ENCODE measurements around the gene PHYKPL. TPM values are rescaled to one million over a fixed set of nuclear protein-coding genes. Genes with fewer than 3 reads are reported as not detected.
A peak's percentile ranks its signal among the peaks of the same experiment; 100 is the strongest.

Gene PHYKPL
- total and polyA plus RNA-seq, 7 experiments from 2014 or later, result 38.8 to 265 (median 143) TPM

- POLR2A ChIA-PET, result interaction anchor here (1.1 to 3.8 kb wide), 5 partner anchors 9 to 15 kb away, joined by 3 to 11 read pairs (median 11); partner anchors contain the start of gene HNRNPAB
- no peaks in the 10 kb centered on the region for H3K9me3 Mint-ChIP-seq
- H3K4me1 Mint-ChIP-seq, result peaks cover 6 to 22% (median 13%) of the 10 kb centered on the region in 7 donors
- no peaks in the 10 kb centered on the region for H3K4me1 ChIP-seq (ENCODE audit: control insufficient read depth in 2 of 2, insufficient read depth in 2 of 2, low read length in 2 of 2)
- intact Hi-C loops (cut with micrococcal nuclease), result no loop called here
- no peak for ATAC-seq
- H3K36me3 ChIP-seq (ENCODE audit: control insufficient read depth in 2 of 3, insufficient read depth in 3 of 3, low read length in 3 of 3), result peaks cover 5 to 61% (median 19%) of the 10 kb centered on the region in 3 experiments
- H3K27me3 ChIP-seq (ENCODE audit: control insufficient read depth in 2 of 2, insufficient read depth in 2 of 2, low read length in 2 of 2), result no peaks in the 10 kb centered on the region
- H3K4me3 ChIP-seq (ENCODE audit: low read length), result no peak overlapping the region
- H3K27me3 Mint-ChIP-seq, result no peaks in the 10 kb centered on the region
- no peaks in the 10 kb centered on the region for H3K9me3 ChIP-seq (ENCODE audit: control insufficient read depth in 2 of 3, low read length in 3 of 3)
- DNase-seq, result no peak
- peaks cover 5 to 44% (median 12%) of the 10 kb centered on the region in 5 donors for H3K36me3 Mint-ChIP-seq
- peak overlapping the region in 4 of 9 donors; percentile 14 to 71 (median 50) for H3K27ac Mint-ChIP-seq
- H3K4me3 Mint-ChIP-seq, result no peak overlapping the region
- peak overlapping the region; percentile 37 for H3K27ac ChIP-seq (ENCODE audit: low read depth, low read length)
- CTCF ChIA-PET, result interaction anchor here (0.6 to 1.5 kb wide), 2 partner anchors 10 to 19 kb away, joined by 3 read pairs; no protein-coding TSS in a partner anchor
These were observed 17.2 kb downstream of the PHYKPL start for GRCh38 chr5:178215280-178216002.

GRCh38 chr5:178214160-178214803, 18.3 kb downstream of the PHYKPL start:
- no peak overlapping the region for H3K27ac ChIP-seq (ENCODE audit: low read depth, low read length)

GRCh38 chr5:178213748-178214151, 18.9 kb downstream of the PHYKPL start:
- intact Hi-C loops (cut with micrococcal nuclease), result no loop called here
- POLR2A ChIA-PET, result interaction anchor here (3.1 to 3.8 kb wide), 2 partner anchors 9 to 14 kb away, joined by 11 read pairs; partner anchors contain the start of gene HNRNPAB

More at GRCh38 chr5:178214160-178214803, 18.3 kb downstream of the PHYKPL start:
- Mint-ChIP-seq H3K9me3 (no peaks in the 10 kb centered on the region), H3K27me3 (no peaks in the 10 kb centered on the region), H3K4me3 (no peak overlapping the region), H3K27ac (peak overlapping the region in 4 of 9 donors; percentile 30 to 63 (median 49)), H3K36me3 (peaks cover 5 to 47% (median 12%) of the 10 kb centered on the region in 5 donors), H3K4me1 (peaks cover 10 to 32% (median 12%) of the 10 kb centered on the region in 7 donors)
- H3K4me1 ChIP-seq (ENCODE audit: control insufficient read depth in 2 of 2, insufficient read depth in 2 of 2, low read length in 2 of 2), result no peaks in the 10 kb centered on the region
- intact Hi-C loops (cut with micrococcal nuclease), result no loop called here
- POLR2A ChIA-PET, result interaction anchor here (2.3 to 3.8 kb wide), 3 partner anchors 8 to 14 kb away, joined by 11 read pairs; partner anchors contain the start of gene HNRNPAB
- ATAC-seq, result no peak
- DNase-seq, result no peak
- no peak overlapping the region for H3K4me3 ChIP-seq (ENCODE audit: low read length)
- CTCF ChIA-PET, result interaction anchor here (1.1 kb wide), 1 partner anchor 21 kb away, joined by 3 read pairs; no protein-coding TSS in a partner anchor
- no peaks in the 10 kb centered on the region for H3K9me3 ChIP-seq (ENCODE audit: control insufficient read depth in 2 of 3, low read length in 3 of 3)
- H3K27me3 ChIP-seq (ENCODE audit: control insufficient read depth in 2 of 2, insufficient read depth in 2 of 2, low read length in 2 of 2), result no peaks in the 10 kb centered on the region
- H3K36me3 ChIP-seq (ENCODE audit: control insufficient read depth in 2 of 3, insufficient read depth in 3 of 3, low read length in 3 of 3), result peaks cover 12 to 70% (median 20%) of the 10 kb centered on the region in 3 experiments

GRCh38 chr5:178213003-178213461, 19.6 kb downstream of the PHYKPL start:
- ChIA-PET CTCF (interaction anchor here (1.1 kb wide), 1 partner anchor 22 kb away, joined by 3 read pairs; no protein-coding TSS in a partner anchor), POLR2A (interaction anchor here (0.5 to 3.8 kb wide), 4 partner anchors 9 to 707 kb away, joined by 5 to 11 read pairs (median 9); partner anchors contain the start of gene HNRNPAB)
- no peaks in the 10 kb centered on the region for H3K27me3 ChIP-seq (ENCODE audit: control insufficient read depth in 2 of 2, insufficient read depth in 2 of 2, low read length in 2 of 2)
- Mint-ChIP-seq H3K27ac (peak overlapping the region in 4 of 9 donors; percentile 18 to 36 (median 28)), H3K4me3 (no peak overlapping the region), H3K27me3 (no peaks in the 10 kb centered on the region), H3K9me3 (no peaks in the 10 kb centered on the region), H3K4me1 (peaks cover 8 to 42% (median 17%) of the 10 kb centered on the region in 7 donors), H3K36me3 (peaks cover 5 to 43% (median 12%) of the 10 kb centered on the region in 5 donors)
- DNase-seq, result no peak
- no peaks in the 10 kb centered on the region for H3K9me3 ChIP-seq (ENCODE audit: control insufficient read depth in 2 of 3, low read length in 3 of 3)
- H3K36me3 ChIP-seq (ENCODE audit: control insufficient read depth in 2 of 3, insufficient read depth in 3 of 3, low read length in 3 of 3), result peaks cover 21 to 81% (median 32%) of the 10 kb centered on the region in 3 experiments
- no peak overlapping the region for H3K27ac ChIP-seq (ENCODE audit: low read depth, low read length)
- H3K4me3 ChIP-seq (ENCODE audit: low read length), result no peak overlapping the region
- intact Hi-C loops (cut with micrococcal nuclease), result no loop called here
- no peak for ATAC-seq
- H3K4me1 ChIP-seq (ENCODE audit: control insufficient read depth in 2 of 2, insufficient read depth in 2 of 2, low read length in 2 of 2), result peaks cover 0 to 2% of the 10 kb centered on the region in 2 donors

More at GRCh38 chr5:178213748-178214151, 18.9 kb downstream of the PHYKPL start:
- H3K27me3 ChIP-seq (ENCODE audit: control insufficient read depth in 2 of 2, insufficient read depth in 2 of 2, low read length in 2 of 2), result no peaks in the 10 kb centered on the region
- Mint-ChIP-seq H3K9me3 (no peaks in the 10 kb centered on the region), H3K4me1 (peaks cover 9 to 37% (median 15%) of the 10 kb centered on the region in 7 donors), H3K27ac (peak overlapping the region in 5 of 9 donors; percentile 25 to 63 (median 46)), H3K27me3 (no peaks in the 10 kb centered on the region), H3K36me3 (peaks cover 5 to 47% (median 12%) of the 10 kb centered on the region in 5 donors), H3K4me3 (no peak overlapping the region)
- DNase-seq (no peak), ATAC-seq (no peak)
- peaks cover 18 to 75% (median 25%) of the 10 kb centered on the region in 3 experiments for H3K36me3 ChIP-seq (ENCODE audit: control insufficient read depth in 2 of 3, insufficient read depth in 3 of 3, low read length in 3 of 3)
- no peak overlapping the region for H3K27ac ChIP-seq (ENCODE audit: low read depth, low read length)
- H3K4me1 ChIP-seq (ENCODE audit: control insufficient read depth in 2 of 2, insufficient read depth in 2 of 2, low read length in 2 of 2), result no peaks in the 10 kb centered on the region
- no peak overlapping the region for H3K4me3 ChIP-seq (ENCODE audit: low read length)
- no peaks in the 10 kb centered on the region for H3K9me3 ChIP-seq (ENCODE audit: control insufficient read depth in 2 of 3, low read length in 3 of 3)
- CTCF ChIA-PET, result interaction anchor here (1.1 kb wide), 1 partner anchor 21 kb away, joined by 3 read pairs; no protein-coding TSS in a partner anchor

GRCh38 chr5:178212241-178213002, 20.2 kb downstream of the PHYKPL start:
- CTCF ChIA-PET, result no interaction called here
- Histone ChIP-seq H3K27ac (ENCODE audit: low read depth, low read length) (no peak overlapping the region), H3K27me3 (ENCODE audit: control insufficient read depth in 2 of 2, insufficient read depth in 2 of 2, low read length in 2 of 2) (no peaks in the 10 kb centered on the region), H3K36me3 (ENCODE audit: control insufficient read depth in 2 of 3, insufficient read depth in 3 of 3, low read length in 3 of 3) (peaks cover 26 to 87% (median 38%) of the 10 kb centered on the region in 3 experiments), H3K9me3 (ENCODE audit: control insufficient read depth in 2 of 3, low read length in 3 of 3) (no peaks in the 10 kb centered on the region), H3K4me1 (ENCODE audit: control insufficient read depth in 2 of 2, insufficient read depth in 2 of 2, low read length in 2 of 2) (peaks cover 0 to 4% of the 10 kb centered on the region in 2 donors), H3K4me3 (ENCODE audit: low read length) (no peak overlapping the region)
- H3K9me3 Mint-ChIP-seq, result no peaks in the 10 kb centered on the region
- DNase-seq (no peak), ATAC-seq (no peak)
- intact Hi-C loops (cut with micrococcal nuclease), result no loop called here
- peak overlapping the region in 5 of 9 donors; percentile 12 to 52 (median 31) for H3K27ac Mint-ChIP-seq
- peaks cover 14 to 47% (median 23%) of the 10 kb centered on the region in 7 donors for H3K4me1 Mint-ChIP-seq
- no peaks in the 10 kb centered on the region for H3K27me3 Mint-ChIP-seq
- peaks cover 5 to 49% (median 15%) of the 10 kb centered on the region in 5 donors for H3K36me3 Mint-ChIP-seq
- H3K4me3 Mint-ChIP-seq, result no peak overlapping the region
- POLR2A ChIA-PET, result interaction anchor here (2.1 kb wide), 1 partner anchor 16 kb away, joined by 5 read pairs; no protein-coding TSS in a partner anchor
